HepG2 (cell line): ENCODE data around the gene OR2B2. TPM values are rescaled to one million over a fixed set of nuclear protein-coding genes. Genes with fewer than 3 reads are reported as not detected.
A peak's percentile ranks its signal among the peaks of the same experiment; 100 is the strongest.

Experiments used
- CBX1 ChIP-seq: IDR thresholded peaks from one replicate; pipeline ENCODE4 v1.6.1; 2016; ENCODE audit warnings: antibody characterized with exemption, low read depth
- CCDC6 ChIP-seq: sonication (generic); formaldehyde crosslinking; IDR thresholded peaks from 2 replicates; pipeline ENCODE4 v1.8.1; 2022; ENCODE audit warnings: mild to moderate bottlenecking, missing genetic modification reagents, moderate library complexity
- CSRNP1 ChIP-seq: sonication (generic); formaldehyde crosslinking; IDR thresholded peaks from 2 replicates; pipeline ENCODE4 v1.8.1; 2023; ENCODE audit warnings: mild to moderate bottlenecking, missing genetic modification reagents
- DPF2 ChIP-seq: sonication (generic); formaldehyde crosslinking; IDR thresholded peaks from 2 replicates; pipeline ENCODE4 v1.4.0; 2020; ENCODE audit warnings: mild to moderate bottlenecking, low read depth, missing genetic modification reagents, borderline replicate concordance
- ELF4 ChIP-seq: sonication (generic); formaldehyde crosslinking; IDR thresholded peaks from 2 replicates; pipeline ENCODE4 v1.5.0; 2020; ENCODE audit warnings: missing genetic modification reagents, mild to moderate bottlenecking, moderate library complexity, borderline replicate concordance
- FOXA1 ChIP-seq, 2 experiments: fragments of 450-650 bp in 1 of 2; sonication (generic) in 1 of 2; formaldehyde crosslinking in 1 of 2; IDR thresholded peaks; 2 replicates each; pipeline versions ENCODE4 v1.4.0 to v1.6.1; 2016 to 2020; ENCODE audit warnings: missing genetic modification reagents in 1 of 2
- HNF4G ChIP-seq, 2 experiments: sonication (generic) in 1 of 2; formaldehyde crosslinking in 1 of 2; IDR thresholded peaks; 2 replicates each; pipeline versions ENCODE4 v1.4.0 to v1.6.1; 2011 to 2020; ENCODE audit warnings: borderline replicate concordance in 2 of 2, low read depth in 2 of 2, mild to moderate bottlenecking in 2 of 2, low read length in 1 of 2, missing genetic modification reagents in 1 of 2, moderate library complexity in 1 of 2
- MAFK ChIP-seq, 2 experiments: IDR thresholded peaks in 1 of 2; conservative IDR thresholded peaks in 1 of 2; 2 replicates each; pipeline ENCODE4 v1.6.1; 2011; ENCODE audit warnings: improper control_type of control experiment in 2 of 2, low read length in 2 of 2
- NCOR1 ChIP-seq: fragments of 200-600 bp; sonication (generic); IDR thresholded peaks from 2 replicates; pipeline ENCODE4 v1.7.0; 2017; ENCODE audit warnings: antibody characterized with exemption, low read length, borderline replicate concordance
- NFE2 ChIP-seq: sonication (generic); formaldehyde crosslinking; IDR thresholded peaks from 2 replicates; pipeline ENCODE4 v1.4.0; 2020; ENCODE audit warnings: missing genetic modification reagents
- ONECUT2 ChIP-seq: sonication (generic); formaldehyde crosslinking; IDR thresholded peaks from 2 replicates; pipeline ENCODE4 v1.4.0; 2020; ENCODE audit warnings: missing genetic modification reagents
- RBAK ChIP-seq: sonication (generic); formaldehyde crosslinking; IDR thresholded peaks from 2 replicates; pipeline ENCODE4 v1.5.1; 2020; ENCODE audit warnings: mild to moderate bottlenecking, missing genetic modification reagents
- RFXANK ChIP-seq: IDR thresholded peaks from 2 replicates; pipeline ENCODE4 v1.6.1; 2016
- TP53 ChIP-seq: sonication (generic); formaldehyde crosslinking; conservative IDR thresholded peaks from 2 replicates; pipeline ENCODE4 v1.4.0; 2020; ENCODE audit warnings: missing genetic modification reagents
- ZNF589 ChIP-seq: sonication (generic); formaldehyde crosslinking; conservative IDR thresholded peaks from 2 replicates; pipeline ENCODE4 v1.8.0; 2022; ENCODE audit warnings: mild to moderate bottlenecking, moderate library complexity, missing genetic modification reagents
- ZNF616 ChIP-seq: sonication (generic); formaldehyde crosslinking; IDR thresholded peaks from 2 replicates; pipeline ENCODE4 v1.5.0; 2020; ENCODE audit warnings: low read depth, mild to moderate bottlenecking, missing genetic modification reagents
- ZNF713 ChIP-seq: sonication (generic); formaldehyde crosslinking; IDR thresholded peaks from 2 replicates; pipeline ENCODE4 v1.4.0; 2020; ENCODE audit warnings: mild to moderate bottlenecking, missing genetic modification reagents
- ZNF770 ChIP-seq: sonication (generic); formaldehyde crosslinking; IDR thresholded peaks from 2 replicates; pipeline ENCODE4 v1.5.0; 2020; ENCODE audit warnings: mild to moderate bottlenecking, missing genetic modification reagents
- polyA plus RNA-seq, 8 experiments: library from polyadenylated mRNA; depleted of rRNA in 3 of 8; stranded (reverse) in 7 of 8; unstranded in 1 of 8; fragments of >200 nt; fragmentation: Illumina TruSeq in 4 of 8; extraction: Trizol in 4 of 8; gene quantifications; 2 replicates each; pipeline versions ENCODE4 v1.2.1 to v1.2.3, GENCODE V29; 2011 to 2016; ENCODE audit warnings: low read depth in 4 of 8, missing spikeins in 1 of 8, mixed read lengths in 1 of 8; ENCODE audit not compliant: insufficient read depth in 1 of 8
- total RNA-seq, 5 experiments: library from RNA; depleted of rRNA; stranded (reverse); fragments of >200 nt; fragmentation: Illumina TruSeq; extraction: Trizol; gene quantifications; 2 replicates each; pipeline ENCODE4 v1.2.3, GENCODE V29; 2016; ENCODE audit warnings: low read depth in 1 of 5
- TF ChIP-seq, protein P1 (sequence below): sonication (generic); formaldehyde crosslinking; IDR thresholded peaks from 2 replicates; pipeline ENCODE4 v1.5.1; 2020; ENCODE audit warnings: mild to moderate bottlenecking, moderate library complexity, missing genetic modification reagents
- TF ChIP-seq, protein P2 (sequence below): sonication (generic); formaldehyde crosslinking; conservative IDR thresholded peaks from 2 replicates; pipeline ENCODE4 v1.4.0; 2020; ENCODE audit warnings: missing genetic modification reagents
- TF ChIP-seq, protein P3 (sequence below): sonication (generic); formaldehyde crosslinking; IDR thresholded peaks from 2 replicates; pipeline ENCODE4 v1.5.0; 2020; ENCODE audit warnings: missing genetic modification reagents

OR2B2 gene
- total and polyA plus RNA-seq, 2 of the 13 experiments (the other 11 are each of a cell fraction or from before 2014, with no cell fraction given) = not detected

DNA sequence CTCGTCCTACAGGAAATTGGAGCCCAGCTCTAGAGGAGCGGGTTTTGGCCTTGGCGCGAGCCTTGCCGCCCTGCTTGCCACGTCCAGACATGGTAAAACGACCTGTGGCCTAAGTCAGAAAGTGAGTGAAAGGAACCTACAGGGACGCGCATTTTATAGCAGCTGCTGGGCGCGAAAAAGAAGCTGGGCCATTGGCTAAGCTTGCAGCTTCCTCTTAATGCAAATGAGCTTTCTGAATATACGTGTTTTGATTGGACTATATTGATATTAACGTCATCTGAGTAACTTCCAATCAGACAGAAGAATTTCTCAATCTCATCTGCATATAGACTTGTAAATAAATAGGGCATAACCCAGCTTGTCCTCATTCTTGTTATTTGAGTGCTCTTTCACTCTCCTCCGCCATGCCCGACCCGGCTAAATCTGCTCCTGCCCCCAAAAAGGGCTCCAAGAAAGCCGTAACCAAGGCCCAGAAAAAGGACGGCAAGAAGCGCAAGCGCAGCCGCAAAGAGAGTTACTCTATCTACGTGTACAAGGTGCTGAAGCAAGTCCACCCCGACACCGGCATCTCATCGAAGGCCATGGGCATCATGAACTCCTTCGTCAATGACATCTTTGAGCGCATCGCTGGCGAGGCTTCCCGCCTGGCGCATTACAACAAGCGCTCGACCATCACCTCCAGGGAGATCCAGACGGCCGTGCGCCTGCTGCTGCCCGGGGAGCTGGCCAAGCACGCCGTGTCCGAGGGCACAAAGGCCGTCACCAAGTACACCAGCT is 18.9 kb downstream of the OR2B2 start (continued):
- no peak; the same call in 1 of the 2 replicates for TF ChIP-seq ZNF770 (CRISPR knock-in tag)
- peak; percentile 50; the same call in 1 of the 2 replicates for TF ChIP-seq NCOR1
- TF ChIP-seq, protein P1, sequence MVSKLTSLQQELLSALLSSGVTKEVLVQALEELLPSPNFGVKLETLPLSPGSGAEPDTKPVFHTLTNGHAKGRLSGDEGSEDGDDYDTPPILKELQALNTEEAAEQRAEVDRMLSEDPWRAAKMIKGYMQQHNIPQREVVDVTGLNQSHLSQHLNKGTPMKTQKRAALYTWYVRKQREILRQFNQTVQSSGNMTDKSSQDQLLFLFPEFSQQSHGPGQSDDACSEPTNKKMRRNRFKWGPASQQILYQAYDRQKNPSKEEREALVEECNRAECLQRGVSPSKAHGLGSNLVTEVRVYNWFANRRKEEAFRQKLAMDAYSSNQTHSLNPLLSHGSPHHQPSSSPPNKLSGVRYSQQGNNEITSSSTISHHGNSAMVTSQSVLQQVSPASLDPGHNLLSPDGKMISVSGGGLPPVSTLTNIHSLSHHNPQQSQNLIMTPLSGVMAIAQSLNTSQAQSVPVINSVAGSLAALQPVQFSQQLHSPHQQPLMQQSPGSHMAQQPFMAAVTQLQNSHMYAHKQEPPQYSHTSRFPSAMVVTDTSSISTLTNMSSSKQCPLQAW = peak; percentile 63
- peak; percentile 99 for TF ChIP-seq CBX1
- TF ChIP-seq ZNF589 (CRISPR knock-in tag) = peak; percentile 98
- TF ChIP-seq, protein P2, sequence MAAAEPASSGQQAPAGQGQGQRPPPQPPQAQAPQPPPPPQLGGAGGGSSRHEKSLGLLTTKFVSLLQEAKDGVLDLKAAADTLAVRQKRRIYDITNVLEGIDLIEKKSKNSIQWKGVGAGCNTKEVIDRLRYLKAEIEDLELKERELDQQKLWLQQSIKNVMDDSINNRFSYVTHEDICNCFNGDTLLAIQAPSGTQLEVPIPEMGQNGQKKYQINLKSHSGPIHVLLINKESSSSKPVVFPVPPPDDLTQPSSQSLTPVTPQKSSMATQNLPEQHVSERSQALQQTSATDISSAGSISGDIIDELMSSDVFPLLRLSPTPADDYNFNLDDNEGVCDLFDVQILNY = peak; percentile 97
- no peak for TF ChIP-seq ZNF713
- 0 out of 2 replicates have a peak, but pooled peaks have one; percentile 39 for TF ChIP-seq RFXANK (CRISPR knock-in tag)
- peak; percentile 88; the same call in 1 of the 2 replicates for TF ChIP-seq TP53 (CRISPR knock-in tag)
- TF ChIP-seq CCDC6 (CRISPR knock-in tag) = peak; percentile 96
- no peak for TF ChIP-seq DPF2 (CRISPR knock-in tag)
- TF ChIP-seq ZNF616 (CRISPR knock-in tag) = no peak
- TF ChIP-seq NFE2 (CRISPR knock-in tag) = no peak
- TF ChIP-seq MAFK (conservative IDR thresholded peaks at IDR 0.05 in 1 of 2, IDR thresholded peaks at IDR 0.05 in 1 of 2; ENCODE audit: low read length in 2 of 2) = no peak
- peak; percentile 39; the same call in 1 of the 2 replicates for TF ChIP-seq HNF4G (IDR thresholded peaks at IDR 0.05; ENCODE audit: borderline replicate concordance, low read depth, low read length)
- no peak; the same call in none of the 2 replicates for TF ChIP-seq HNF4G (CRISPR knock-in tag; IDR thresholded peaks at IDR 0.05; ENCODE audit: borderline replicate concordance, low read depth)
- TF ChIP-seq, protein P3, sequence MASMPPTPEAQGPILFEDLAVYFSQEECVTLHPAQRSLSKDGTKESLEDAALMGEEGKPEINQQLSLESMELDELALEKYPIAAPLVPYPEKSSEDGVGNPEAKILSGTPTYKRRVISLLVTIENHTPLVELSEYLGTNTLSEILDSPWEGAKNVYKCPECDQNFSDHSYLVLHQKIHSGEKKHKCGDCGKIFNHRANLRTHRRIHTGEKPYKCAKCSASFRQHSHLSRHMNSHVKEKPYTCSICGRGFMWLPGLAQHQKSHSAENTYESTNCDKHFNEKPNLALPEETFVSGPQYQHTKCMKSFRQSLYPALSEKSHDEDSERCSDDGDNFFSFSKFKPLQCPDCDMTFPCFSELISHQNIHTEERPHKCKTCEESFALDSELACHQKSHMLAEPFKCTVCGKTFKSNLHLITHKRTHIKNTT (CRISPR knock-in tag) = no peak
- peak; percentile 50; the same call in 1 of the 2 replicates for TF ChIP-seq ONECUT2 (CRISPR knock-in tag)
- peak; percentile 96 for TF ChIP-seq CSRNP1 (CRISPR knock-in tag)
- peak; percentile 66; the same call in 1 of the 2 replicates for TF ChIP-seq ELF4 (CRISPR knock-in tag)
- no peak for TF ChIP-seq FOXA1 (IDR thresholded peaks at IDR 0.05)
- no peak for TF ChIP-seq FOXA1 (CRISPR knock-in tag; IDR thresholded peaks at IDR 0.05)
- TF ChIP-seq RBAK (CRISPR knock-in tag) = no peak; the same call in 1 of the 2 replicates
